LHCN-M2 (cell line): Measurements from ENCODE around the gene CHCHD6. TPM values are rescaled to one million over a fixed set of nuclear protein-coding genes. Genes with fewer than 3 reads are reported as not detected.
A peak's percentile ranks its signal among the peaks of the same experiment; 100 is the strongest.

ENCODE experiments used
- DNase-seq: peaks from one replicate; pipeline ENCODE4 v3.0.0-alpha.2; 2012; ENCODE audit warnings: low read depth
- total RNA-seq: library from RNA; depleted of rRNA; stranded (reverse); fragments of >200 nt; gene quantifications from 2 replicates; pipeline ENCODE4 v1.2.3, GENCODE V29; 2014

Gene CHCHD6
- total RNA-seq, 1 experiment from 2014 or later: 23.5 TPM

- DNase-seq: no peak
These were observed 254.0 kb downstream of the CHCHD6 start for GRCh38 chr3:126957776-126958637.

GRCh38 chr3:126958638-126959085, 254.6 kb downstream of the CHCHD6 start:
- no peak for DNase-seq

GRCh38 chr3:126959136-126959920, 255.3 kb downstream of the CHCHD6 start:
- no peak for DNase-seq

GRCh38 chr3:126959921-126960603, 256.0 kb downstream of the CHCHD6 start:
- peak; percentile 69 for DNase-seq

- no peak for DNase-seq
These were observed 256.6 kb downstream of the CHCHD6 start for GRCh38 chr3:126960604-126960995.

- peak; percentile 87 for DNase-seq
These were observed 257.3 kb downstream of the CHCHD6 start for GRCh38 chr3:126961191-126961790.

- no peak for DNase-seq
These were observed 257.9 kb downstream of the CHCHD6 start for GRCh38 chr3:126961791-126962461.

- no peak for DNase-seq
These were observed 258.7 kb downstream of the CHCHD6 start for GRCh38 chr3:126962756-126963155.

GRCh38 chr3:126963261-126964190, 259.5 kb downstream of the CHCHD6 start:
- DNase-seq: no peak

- no peak for DNase-seq
These were observed 260.2 kb downstream of the CHCHD6 start for GRCh38 chr3:126964261-126964660.

GRCh38 chr3:126964950-126965349, 260.9 kb downstream of the CHCHD6 start:
- no peak for DNase-seq

GRCh38 chr3:126965526-126966080, 261.6 kb downstream of the CHCHD6 start:
- no peak for DNase-seq

- no peak for DNase-seq
These were observed 263.3 kb downstream of the CHCHD6 start for GRCh38 chr3:126967386-126967785.

- no peak for DNase-seq
These were observed 264.7 kb downstream of the CHCHD6 start for GRCh38 chr3:126968391-126969390.

GRCh38 chr3:126969586-126969985, 265.5 kb downstream of the CHCHD6 start:
- peak; percentile 58 for DNase-seq

- DNase-seq: no peak
These were observed 266.1 kb downstream of the CHCHD6 start for GRCh38 chr3:126970101-126970500.

- DNase-seq: no peak
These were observed 266.9 kb downstream of the CHCHD6 start for GRCh38 chr3:126970921-126971320.

GRCh38 chr3:126971891-126972351, 267.9 kb downstream of the CHCHD6 start:
- peak; percentile 89 for DNase-seq
